ENCODE data around the gene RSRC2.

DNA sequence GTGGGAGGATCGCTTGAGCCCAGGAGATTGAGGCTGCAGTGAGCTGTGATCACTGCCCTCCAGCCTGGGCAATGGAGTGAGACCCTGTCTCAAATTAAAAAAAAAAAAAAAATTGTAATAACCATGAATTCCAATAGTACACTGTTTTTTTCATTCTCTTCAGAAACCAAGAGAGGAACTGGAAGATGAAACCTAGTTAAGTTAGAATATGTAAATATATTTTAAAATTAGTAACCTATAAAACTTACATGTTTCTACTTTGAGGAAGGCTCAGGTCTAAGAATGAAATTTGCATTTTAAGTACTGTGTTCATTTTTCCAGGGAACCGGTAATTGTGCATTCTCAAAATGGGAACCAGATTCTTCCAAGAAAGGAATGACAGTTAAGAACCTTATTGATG lies 19.1 kb upstream of the RSRC2 start:
- TF ChIP-seq, protein P1, sequence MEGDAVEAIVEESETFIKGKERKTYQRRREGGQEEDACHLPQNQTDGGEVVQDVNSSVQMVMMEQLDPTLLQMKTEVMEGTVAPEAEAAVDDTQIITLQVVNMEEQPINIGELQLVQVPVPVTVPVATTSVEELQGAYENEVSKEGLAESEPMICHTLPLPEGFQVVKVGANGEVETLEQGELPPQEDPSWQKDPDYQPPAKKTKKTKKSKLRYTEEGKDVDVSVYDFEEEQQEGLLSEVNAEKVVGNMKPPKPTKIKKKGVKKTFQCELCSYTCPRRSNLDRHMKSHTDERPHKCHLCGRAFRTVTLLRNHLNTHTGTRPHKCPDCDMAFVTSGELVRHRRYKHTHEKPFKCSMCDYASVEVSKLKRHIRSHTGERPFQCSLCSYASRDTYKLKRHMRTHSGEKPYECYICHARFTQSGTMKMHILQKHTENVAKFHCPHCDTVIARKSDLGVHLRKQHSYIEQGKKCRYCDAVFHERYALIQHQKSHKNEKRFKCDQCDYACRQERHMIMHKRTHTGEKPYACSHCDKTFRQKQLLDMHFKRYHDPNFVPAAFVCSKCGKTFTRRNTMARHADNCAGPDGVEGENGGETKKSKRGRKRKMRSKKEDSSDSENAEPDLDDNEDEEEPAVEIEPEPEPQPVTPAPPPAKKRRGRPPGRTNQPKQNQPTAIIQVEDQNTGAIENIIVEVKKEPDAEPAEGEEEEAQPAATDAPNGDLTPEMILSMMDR (IDR thresholded peaks at IDR 0.05): no peak
- TF ChIP-seq, protein P2, sequence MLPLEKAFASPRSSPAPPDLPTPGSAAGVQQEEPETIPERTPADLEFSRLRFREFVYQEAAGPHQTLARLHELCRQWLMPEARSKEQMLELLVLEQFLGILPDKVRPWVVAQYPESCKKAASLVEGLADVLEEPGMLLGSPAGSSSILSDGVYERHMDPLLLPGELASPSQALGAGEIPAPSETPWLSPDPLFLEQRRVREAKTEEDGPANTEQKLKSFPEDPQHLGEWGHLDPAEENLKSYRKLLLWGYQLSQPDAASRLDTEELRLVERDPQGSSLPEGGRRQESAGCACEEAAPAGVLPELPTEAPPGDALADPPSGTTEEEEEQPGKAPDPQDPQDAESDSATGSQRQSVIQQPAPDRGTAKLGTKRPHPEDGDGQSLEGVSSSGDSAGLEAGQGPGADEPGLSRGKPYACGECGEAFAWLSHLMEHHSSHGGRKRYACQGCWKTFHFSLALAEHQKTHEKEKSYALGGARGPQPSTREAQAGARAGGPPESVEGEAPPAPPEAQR (CRISPR knock-in tag; IDR thresholded peaks at IDR 0.05): no peak
- TF ChIP-seq FOXJ3 (CRISPR knock-in tag; IDR thresholded peaks at IDR 0.05; ENCODE audit: borderline replicate concordance): no peak
- TF ChIP-seq, protein P3, sequence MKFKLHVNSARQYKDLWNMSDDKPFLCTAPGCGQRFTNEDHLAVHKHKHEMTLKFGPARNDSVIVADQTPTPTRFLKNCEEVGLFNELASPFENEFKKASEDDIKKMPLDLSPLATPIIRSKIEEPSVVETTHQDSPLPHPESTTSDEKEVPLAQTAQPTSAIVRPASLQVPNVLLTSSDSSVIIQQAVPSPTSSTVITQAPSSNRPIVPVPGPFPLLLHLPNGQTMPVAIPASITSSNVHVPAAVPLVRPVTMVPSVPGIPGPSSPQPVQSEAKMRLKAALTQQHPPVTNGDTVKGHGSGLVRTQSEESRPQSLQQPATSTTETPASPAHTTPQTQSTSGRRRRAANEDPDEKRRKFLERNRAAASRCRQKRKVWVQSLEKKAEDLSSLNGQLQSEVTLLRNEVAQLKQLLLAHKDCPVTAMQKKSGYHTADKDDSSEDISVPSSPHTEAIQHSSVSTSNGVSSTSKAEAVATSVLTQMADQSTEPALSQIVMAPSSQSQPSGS (CRISPR knock-in tag; IDR thresholded peaks at IDR 0.05; ENCODE audit: borderline replicate concordance, low read depth): no peak
- TF ChIP-seq, protein P4, sequence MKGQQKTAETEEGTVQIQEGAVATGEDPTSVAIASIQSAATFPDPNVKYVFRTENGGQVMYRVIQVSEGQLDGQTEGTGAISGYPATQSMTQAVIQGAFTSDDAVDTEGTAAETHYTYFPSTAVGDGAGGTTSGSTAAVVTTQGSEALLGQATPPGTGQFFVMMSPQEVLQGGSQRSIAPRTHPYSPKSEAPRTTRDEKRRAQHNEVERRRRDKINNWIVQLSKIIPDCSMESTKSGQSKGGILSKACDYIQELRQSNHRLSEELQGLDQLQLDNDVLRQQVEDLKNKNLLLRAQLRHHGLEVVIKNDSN (CRISPR knock-in tag; IDR thresholded peaks at IDR 0.05): no peak
- no peak for TF ChIP-seq ZNF121 (CRISPR knock-in tag; IDR thresholded peaks at IDR 0.05)
- TF ChIP-seq, protein P5, sequence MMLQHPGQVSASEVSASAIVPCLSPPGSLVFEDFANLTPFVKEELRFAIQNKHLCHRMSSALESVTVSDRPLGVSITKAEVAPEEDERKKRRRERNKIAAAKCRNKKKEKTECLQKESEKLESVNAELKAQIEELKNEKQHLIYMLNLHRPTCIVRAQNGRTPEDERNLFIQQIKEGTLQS (CRISPR knock-in tag; conservative IDR thresholded peaks at IDR 0.05): no peak
- TF ChIP-seq, protein P6, sequence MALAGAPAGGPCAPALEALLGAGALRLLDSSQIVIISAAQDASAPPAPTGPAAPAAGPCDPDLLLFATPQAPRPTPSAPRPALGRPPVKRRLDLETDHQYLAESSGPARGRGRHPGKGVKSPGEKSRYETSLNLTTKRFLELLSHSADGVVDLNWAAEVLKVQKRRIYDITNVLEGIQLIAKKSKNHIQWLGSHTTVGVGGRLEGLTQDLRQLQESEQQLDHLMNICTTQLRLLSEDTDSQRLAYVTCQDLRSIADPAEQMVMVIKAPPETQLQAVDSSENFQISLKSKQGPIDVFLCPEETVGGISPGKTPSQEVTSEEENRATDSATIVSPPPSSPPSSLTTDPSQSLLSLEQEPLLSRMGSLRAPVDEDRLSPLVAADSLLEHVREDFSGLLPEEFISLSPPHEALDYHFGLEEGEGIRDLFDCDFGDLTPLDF (CRISPR knock-in tag; IDR thresholded peaks at IDR 0.05): no peak
- TF ChIP-seq CREB1 (CRISPR knock-in tag; IDR thresholded peaks at IDR 0.05): no peak
- TF ChIP-seq, protein P7, sequence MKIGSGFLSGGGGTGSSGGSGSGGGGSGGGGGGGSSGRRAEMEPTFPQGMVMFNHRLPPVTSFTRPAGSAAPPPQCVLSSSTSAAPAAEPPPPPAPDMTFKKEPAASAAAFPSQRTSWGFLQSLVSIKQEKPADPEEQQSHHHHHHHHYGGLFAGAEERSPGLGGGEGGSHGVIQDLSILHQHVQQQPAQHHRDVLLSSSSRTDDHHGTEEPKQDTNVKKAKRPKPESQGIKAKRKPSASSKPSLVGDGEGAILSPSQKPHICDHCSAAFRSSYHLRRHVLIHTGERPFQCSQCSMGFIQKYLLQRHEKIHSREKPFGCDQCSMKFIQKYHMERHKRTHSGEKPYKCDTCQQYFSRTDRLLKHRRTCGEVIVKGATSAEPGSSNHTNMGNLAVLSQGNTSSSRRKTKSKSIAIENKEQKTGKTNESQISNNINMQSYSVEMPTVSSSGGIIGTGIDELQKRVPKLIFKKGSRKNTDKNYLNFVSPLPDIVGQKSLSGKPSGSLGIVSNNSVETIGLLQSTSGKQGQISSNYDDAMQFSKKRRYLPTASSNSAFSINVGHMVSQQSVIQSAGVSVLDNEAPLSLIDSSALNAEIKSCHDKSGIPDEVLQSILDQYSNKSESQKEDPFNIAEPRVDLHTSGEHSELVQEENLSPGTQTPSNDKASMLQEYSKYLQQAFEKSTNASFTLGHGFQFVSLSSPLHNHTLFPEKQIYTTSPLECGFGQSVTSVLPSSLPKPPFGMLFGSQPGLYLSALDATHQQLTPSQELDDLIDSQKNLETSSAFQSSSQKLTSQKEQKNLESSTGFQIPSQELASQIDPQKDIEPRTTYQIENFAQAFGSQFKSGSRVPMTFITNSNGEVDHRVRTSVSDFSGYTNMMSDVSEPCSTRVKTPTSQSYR (CRISPR knock-in tag; IDR thresholded peaks at IDR 0.05): no peak
- TF ChIP-seq KAT7 (CRISPR knock-in tag; IDR thresholded peaks at IDR 0.05; ENCODE audit: borderline replicate concordance): no peak
- TF ChIP-seq TCF7 (CRISPR knock-in tag; IDR thresholded peaks at IDR 0.05; ENCODE audit: low read depth): no peak
